Measurements from ENCODE around the gene BATF. TPM values are rescaled to one million over a fixed set of nuclear protein-coding genes. Genes with fewer than 3 reads are reported as not detected.

Gene BATF
- total RNA-seq, 4 donors from 2014 or later, result 0.28 to 6.4 (median 1.3) TPM; not detected in 1

DNA sequence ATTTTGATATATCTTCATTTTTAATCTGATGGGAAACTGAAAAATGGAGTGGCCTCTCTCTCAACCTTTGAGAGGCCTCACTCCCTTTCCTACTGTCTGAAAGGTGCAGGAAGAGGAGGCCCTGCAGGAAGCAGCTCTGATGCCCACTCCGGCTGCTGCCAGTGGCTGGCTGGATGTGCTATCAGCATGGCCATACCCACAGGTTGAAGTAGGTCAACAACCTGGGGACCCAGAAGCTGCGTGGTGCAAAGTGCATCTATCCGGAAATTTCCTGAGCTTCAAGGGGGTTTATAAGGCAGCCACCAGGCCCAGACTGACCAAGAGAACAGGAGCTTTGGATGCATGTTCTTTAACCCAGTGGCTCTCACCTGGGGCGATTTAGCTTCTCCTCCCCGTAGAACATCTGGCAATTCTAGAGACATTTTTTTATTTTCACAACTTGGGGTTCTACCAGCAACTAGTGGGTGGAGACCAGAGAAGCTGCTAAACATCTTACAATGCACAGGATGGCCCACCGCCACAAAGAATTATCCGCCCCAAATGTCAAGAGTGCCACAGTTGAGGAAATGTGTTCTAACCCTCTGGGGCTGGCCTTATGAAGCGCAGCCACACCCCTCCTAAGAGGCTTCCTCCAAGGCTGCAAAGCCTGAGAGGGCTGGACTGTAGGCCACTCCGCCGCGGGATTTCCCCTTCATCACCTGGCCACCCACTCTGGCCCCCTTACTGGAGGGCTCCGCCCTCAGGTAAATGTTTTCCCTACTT lies 8.2 kb upstream of the BATF start:
- Histone ChIP-seq H3K4me1 (no peaks in the 10 kb centered on the region), H3K27me3 (no peaks in the 10 kb centered on the region), H3K27ac (no peak overlapping the region), H3K36me3 (no peaks in the 10 kb centered on the region), H3K4me3 (no peak overlapping the region), H3K9me3 (peaks cover 0 to 5% of the 10 kb centered on the region in 2 donors)
- TF ChIP-seq, protein P1, sequence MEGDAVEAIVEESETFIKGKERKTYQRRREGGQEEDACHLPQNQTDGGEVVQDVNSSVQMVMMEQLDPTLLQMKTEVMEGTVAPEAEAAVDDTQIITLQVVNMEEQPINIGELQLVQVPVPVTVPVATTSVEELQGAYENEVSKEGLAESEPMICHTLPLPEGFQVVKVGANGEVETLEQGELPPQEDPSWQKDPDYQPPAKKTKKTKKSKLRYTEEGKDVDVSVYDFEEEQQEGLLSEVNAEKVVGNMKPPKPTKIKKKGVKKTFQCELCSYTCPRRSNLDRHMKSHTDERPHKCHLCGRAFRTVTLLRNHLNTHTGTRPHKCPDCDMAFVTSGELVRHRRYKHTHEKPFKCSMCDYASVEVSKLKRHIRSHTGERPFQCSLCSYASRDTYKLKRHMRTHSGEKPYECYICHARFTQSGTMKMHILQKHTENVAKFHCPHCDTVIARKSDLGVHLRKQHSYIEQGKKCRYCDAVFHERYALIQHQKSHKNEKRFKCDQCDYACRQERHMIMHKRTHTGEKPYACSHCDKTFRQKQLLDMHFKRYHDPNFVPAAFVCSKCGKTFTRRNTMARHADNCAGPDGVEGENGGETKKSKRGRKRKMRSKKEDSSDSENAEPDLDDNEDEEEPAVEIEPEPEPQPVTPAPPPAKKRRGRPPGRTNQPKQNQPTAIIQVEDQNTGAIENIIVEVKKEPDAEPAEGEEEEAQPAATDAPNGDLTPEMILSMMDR (IDR thresholded peaks at IDR 0.05), result no peak
- TF ChIP-seq POLR2A (IDR thresholded peaks at IDR 0.05), result no peak
- DNase-seq, result no peak
- intact Hi-C loops (cut with DNase I; ENCODE audit: low total_unique reads), result no loop called here

DNA sequence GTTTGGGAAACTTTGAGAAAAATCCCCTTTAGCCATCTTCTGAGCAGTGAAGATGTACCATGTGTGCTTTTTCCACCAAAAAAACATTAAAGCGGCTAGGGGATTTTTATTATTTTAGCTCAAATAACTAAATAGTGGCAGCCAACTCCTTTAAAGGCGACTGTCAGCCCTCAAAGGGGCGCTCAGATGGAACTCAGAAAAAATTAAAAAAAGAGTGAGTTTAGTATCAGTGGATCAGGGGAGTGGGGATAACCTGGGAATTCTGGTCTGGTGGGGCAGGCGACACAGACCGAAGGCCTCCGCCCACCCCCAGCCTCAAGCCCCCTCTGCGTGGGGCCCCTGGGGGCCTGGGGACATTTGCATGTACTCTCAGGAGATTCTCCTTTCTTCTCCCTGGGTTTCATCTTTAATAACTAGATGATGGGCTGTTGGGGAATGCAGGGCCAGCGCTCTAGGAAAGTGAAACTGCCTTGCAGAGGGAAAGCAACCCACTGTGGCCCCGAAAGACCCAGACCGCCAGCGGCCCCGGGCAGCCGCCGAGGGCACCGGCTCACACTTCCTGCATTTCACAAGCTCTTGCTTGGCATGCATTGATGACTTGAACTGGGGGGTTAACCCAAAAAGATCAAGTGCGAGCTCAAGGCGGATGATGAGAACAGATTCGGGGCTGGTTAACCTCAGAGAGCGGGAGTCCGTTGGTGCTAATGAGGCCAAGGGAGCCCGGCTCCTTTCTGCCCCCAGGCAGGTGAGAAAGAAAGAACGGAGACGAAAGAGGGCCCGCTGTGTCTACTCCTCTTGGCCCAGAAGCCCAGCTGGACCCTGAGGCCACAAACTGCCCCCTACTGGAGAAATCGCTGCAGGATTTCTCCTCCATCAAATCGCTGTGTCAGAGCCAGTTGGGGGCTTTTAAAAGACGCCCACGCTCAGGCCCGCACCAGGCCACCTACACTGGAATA lies 7.3 kb upstream of the BATF start:
- Histone ChIP-seq H3K4me3 (peak overlapping the region in 1 of 2 donors; percentile 7), H3K4me1 (no peaks in the 10 kb centered on the region), H3K27ac (peak overlapping the region in 1 of 2 donors; percentile 12), H3K9me3 (peaks cover 0 to 5% of the 10 kb centered on the region in 2 donors), H3K36me3 (no peaks in the 10 kb centered on the region), H3K27me3 (no peaks in the 10 kb centered on the region)
- intact Hi-C loops (cut with DNase I; ENCODE audit: low total_unique reads), result no loop called here
- no peak for DNase-seq
- TF ChIP-seq, protein P1 (IDR thresholded peaks at IDR 0.05), result peak in 1 of 4 experiments; percentile 11
- TF ChIP-seq POLR2A (IDR thresholded peaks at IDR 0.05), result no peak

- Histone ChIP-seq H3K4me1 (no peaks in the 10 kb centered on the region), H3K9me3 (peaks cover 0 to 5% of the 10 kb centered on the region in 2 donors), H3K4me3 (peak overlapping the region in 1 of 2 donors; percentile 7), H3K27me3 (no peaks in the 10 kb centered on the region), H3K36me3 (no peaks in the 10 kb centered on the region), H3K27ac (no peak overlapping the region)
- no peak for DNase-seq
- TF ChIP-seq POLR2A (IDR thresholded peaks at IDR 0.05), result no peak
- TF ChIP-seq, protein P1 (IDR thresholded peaks at IDR 0.05), result no peak
- intact Hi-C loops (cut with DNase I; ENCODE audit: low total_unique reads), result no loop called here
Observed at GRCh38 chr14:75515629-75515996, 6.7 kb upstream of the BATF start.

GRCh38 chr14:75518625-75519024 lies 3.6 kb upstream of the BATF start:
- no peak overlapping the region for H3K4me3 ChIP-seq
- no peaks in the 10 kb centered on the region for H3K9me3 ChIP-seq
- TF ChIP-seq, protein P1 (IDR thresholded peaks at IDR 0.05), result no peak
- no peak for TF ChIP-seq POLR2A (IDR thresholded peaks at IDR 0.05)
- no peaks in the 10 kb centered on the region for H3K27me3 ChIP-seq
- H3K27ac ChIP-seq, result no peak overlapping the region
- no peaks in the 10 kb centered on the region for H3K36me3 ChIP-seq
- intact Hi-C loops (cut with DNase I; ENCODE audit: low total_unique reads), result no loop called here
- no peak for DNase-seq
- no peaks in the 10 kb centered on the region for H3K4me1 ChIP-seq

DNA sequence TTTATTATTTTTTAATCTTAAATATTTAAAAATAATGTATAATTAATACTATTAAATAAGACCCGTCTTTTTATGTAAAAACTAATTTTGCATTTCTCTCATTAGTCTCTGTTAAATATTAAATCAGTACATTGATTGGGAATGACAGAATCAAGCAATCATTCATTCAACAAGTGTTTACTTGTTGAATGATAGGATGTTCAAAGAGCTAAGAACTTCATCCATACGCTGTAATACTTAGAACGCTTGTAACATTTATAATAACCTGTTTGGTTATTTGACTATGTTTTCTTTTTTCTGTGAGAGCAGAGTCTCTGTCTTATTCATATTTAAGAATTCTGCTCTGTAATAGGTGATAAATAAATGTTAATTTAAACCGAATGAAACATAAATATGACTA lies 2.9 kb upstream of the BATF start:
- H3K9me3 ChIP-seq, result no peaks in the 10 kb centered on the region
- H3K4me1 ChIP-seq, result no peaks in the 10 kb centered on the region
- intact Hi-C loops (cut with DNase I; ENCODE audit: low total_unique reads), result no loop called here

More for the DNA sequence above, 2.9 kb upstream of the BATF start:
- H3K36me3 ChIP-seq, result no peaks in the 10 kb centered on the region
- H3K27ac ChIP-seq, result no peak overlapping the region
- no peak for DNase-seq
- no peaks in the 10 kb centered on the region for H3K27me3 ChIP-seq
- no peak for TF ChIP-seq POLR2A (IDR thresholded peaks at IDR 0.05)
- TF ChIP-seq, protein P1 (IDR thresholded peaks at IDR 0.05), result no peak
- H3K4me3 ChIP-seq, result no peak overlapping the region

All from uterus (tissue), 4 donors.